Measurements from ENCODE around the gene ANKZF1. TPM values are rescaled to one million over a fixed set of nuclear protein-coding genes. Genes with fewer than 3 reads are reported as not detected.
A peak's percentile ranks its signal among the peaks of the same experiment; 100 is the strongest.
"Not testable (repeated sequence)": the region's sequence is repeated elsewhere in the genome, so short reads cannot be mapped to it uniquely, and the experiment has no call there.

Gene ANKZF1
- total RNA-seq, 1 donor from 2014 or later: 65.9 TPM

- Histone ChIP-seq H3K27ac (no peak overlapping the region), H3K4me2 (no peak overlapping the region), H3K9ac (no peak overlapping the region), H4K20me1 (ENCODE audit: low read depth) (no peaks in the 10 kb centered on the region), H3K4me1 (no peaks in the 10 kb centered on the region), H3K79me2 (ENCODE audit: low read depth) (no peaks in the 10 kb centered on the region), H2AFZ (replicated peaks) (no peak overlapping the region), H3K9me3 (ENCODE audit: low read depth) (no peaks in the 10 kb centered on the region), H3K4me3 (no peak overlapping the region), H3F3A (ENCODE audit: low read depth) (peaks cover 3% of the 10 kb centered on the region), H3K27me3 (no peaks in the 10 kb centered on the region), H3K36me3 (no peaks in the 10 kb centered on the region)
- no peak for DNase-seq (ENCODE audit: low spot score)
- Mint-ChIP-seq H3K27me3 (ENCODE audit: insufficient read depth, low read depth) (peaks cover 2% of the 10 kb centered on the region), H3K4me1 (peaks cover 14% of the 10 kb centered on the region), H3K4me3 (no peak overlapping the region), H3K36me3 (no peaks in the 10 kb centered on the region), H3K27ac (peak overlapping the region; percentile 2), H3K9me3 (peaks cover 12% of the 10 kb centered on the region)
- TF ChIP-seq EZH2 (IDR thresholded peaks at IDR 0.05) (no peak), CTCF (IDR thresholded peaks at IDR 0.05) (no peak), EZH2phosphoT487 (IDR thresholded peaks at IDR 0.05) (no peak)
Measured at GRCh38 chr2:219199470-219200211, 30.0 kb upstream of the ANKZF1 start.

- H3K9me3 ChIP-seq (ENCODE audit: low read depth); H3K27ac ChIP-seq; H3K36me3 Mint-ChIP-seq; H3K4me2 ChIP-seq; H3K36me3 ChIP-seq; H3K4me1 ChIP-seq; H3F3A ChIP-seq (ENCODE audit: low read depth); H3K27me3 ChIP-seq; H2AFZ ChIP-seq (replicated peaks); DNase-seq (ENCODE audit: low spot score); H3K79me2 ChIP-seq (ENCODE audit: low read depth); H4K20me1 ChIP-seq (ENCODE audit: low read depth); H3K9ac ChIP-seq; H3K4me3 ChIP-seq; H3K27me3 Mint-ChIP-seq (ENCODE audit: insufficient read depth, low read depth): not testable (repeated sequence)
- H3K27ac Mint-ChIP-seq: peak overlapping the region; percentile 95
- H3K4me1 Mint-ChIP-seq: peaks cover 14% of the 10 kb centered on the region
- H3K4me3 Mint-ChIP-seq: peak overlapping the region; percentile 11
- peaks cover 12% of the 10 kb centered on the region for H3K9me3 Mint-ChIP-seq
Measured at GRCh38 chr2:219200502-219201326, 28.9 kb upstream of the ANKZF1 start.

- not testable (repeated sequence) for H3K9me3 ChIP-seq (ENCODE audit: low read depth)
Measured at GRCh38 chr2:219201331-219201730, 28.3 kb upstream of the ANKZF1 start.

GRCh38 chr2:219204425-219205164, 25.0 kb upstream of the ANKZF1 start:
- TF ChIP-seq EZH2phosphoT487 (IDR thresholded peaks at IDR 0.05) (no peak), EZH2 (IDR thresholded peaks at IDR 0.05) (no peak), CTCF (IDR thresholded peaks at IDR 0.05) (no peak)
- Mint-ChIP-seq H3K27me3 (ENCODE audit: insufficient read depth, low read depth) (peaks cover 2% of the 10 kb centered on the region), H3K36me3 (peaks cover 2% of the 10 kb centered on the region), H3K27ac (no peak overlapping the region), H3K9me3 (peaks cover 12% of the 10 kb centered on the region), H3K4me3 (peak overlapping the region; percentile 95), H3K4me1 (peaks cover 28% of the 10 kb centered on the region)
- Histone ChIP-seq H3K4me3 (no peak overlapping the region), H3K79me2 (ENCODE audit: low read depth) (no peaks in the 10 kb centered on the region), H3K27ac (no peak overlapping the region), H3K9me3 (ENCODE audit: low read depth) (no peaks in the 10 kb centered on the region), H3K4me2 (no peak overlapping the region), H4K20me1 (ENCODE audit: low read depth) (no peaks in the 10 kb centered on the region), H3F3A (ENCODE audit: low read depth) (peaks cover 26% of the 10 kb centered on the region), H3K27me3 (no peaks in the 10 kb centered on the region), H3K36me3 (no peaks in the 10 kb centered on the region), H2AFZ (replicated peaks) (no peak overlapping the region), H3K9ac (no peak overlapping the region), H3K4me1 (peaks cover 7% of the 10 kb centered on the region)
- DNase-seq (ENCODE audit: low spot score): no peak

More at GRCh38 chr2:219201331-219201730, 28.3 kb upstream of the ANKZF1 start:
- not testable (repeated sequence) for H3K4me1 ChIP-seq; H3K27me3 ChIP-seq; H3K79me2 ChIP-seq (ENCODE audit: low read depth); H2AFZ ChIP-seq (replicated peaks); H3K9ac ChIP-seq; H3F3A ChIP-seq (ENCODE audit: low read depth); H3K4me2 ChIP-seq; H3K36me3 Mint-ChIP-seq; H3K36me3 ChIP-seq; H3K4me3 ChIP-seq; H3K27me3 Mint-ChIP-seq (ENCODE audit: insufficient read depth, low read depth); H3K27ac ChIP-seq; H4K20me1 ChIP-seq (ENCODE audit: low read depth); H3K4me3 Mint-ChIP-seq; DNase-seq (ENCODE audit: low spot score)
- H3K9me3 Mint-ChIP-seq: peaks cover 12% of the 10 kb centered on the region
- peak overlapping the region; percentile 95 for H3K27ac Mint-ChIP-seq
- peaks cover 18% of the 10 kb centered on the region for H3K4me1 Mint-ChIP-seq
